Body of pancreas (tissue), 4 donors: ENCODE data around the gene CYP4X1. TPM values are rescaled to one million over a fixed set of nuclear protein-coding genes. Genes with fewer than 3 reads are reported as not detected.
"Not testable (repeated sequence)": the region's sequence is repeated elsewhere in the genome, so short reads cannot be mapped to it uniquely, and the experiment has no call there.

Source experiments
- ATAC-seq: fragments of 150-250 bp; one replicate; pipeline ENCODE4 v1.9.1; 2016
- DNase-seq, 4 donors: peaks; one replicate each; pipeline ENCODE4 v3.0.0-alpha.2; 2019
- H3K27ac ChIP-seq, 4 donors: fragments of 200-600 bp; sonication (generic); 1 replicate in 3 of 4; 2 replicates in 1 of 4; pipeline versions ENCODE4 v1.5.1 to v1.6.1; 2016 to 2019; ENCODE audit warnings: mild to moderate bottlenecking in 1 of 4, mixed read lengths in 1 of 4, moderate library complexity in 1 of 4
- H3K27me3 ChIP-seq, 2 donors: fragments of 200-600 bp; sonication (generic); one replicate each; pipeline ENCODE4 v1.6.0; 2016; ENCODE audit warnings: mild to moderate bottlenecking in 1 of 2
- H3K36me3 ChIP-seq, 2 donors: fragments of 200-600 bp; sonication (generic); replicated peaks in 1 of 2; 2 replicates each; pipeline ENCODE4 v1.5.1; 2016; ENCODE audit warnings: low read depth in 2 of 2; ENCODE audit not compliant: insufficient read depth in 1 of 2
- H3K4me1 ChIP-seq: fragments of 200-600 bp; sonication (generic); one replicate; pipeline ENCODE4 v1.6.0; 2016
- H3K4me3 ChIP-seq, 2 donors: fragments of 200-600 bp; sonication (generic); 1 replicate in 1 of 2; 2 replicates in 1 of 2; pipeline ENCODE4 v1.5.1; 2016 to 2019
- H3K9me3 ChIP-seq, 3 donors: fragments of 200-600 bp; sonication (generic); 1 replicate in 2 of 3; 2 replicates in 1 of 3; pipeline ENCODE4 v1.5.1; 2016
- CTCF ChIP-seq, 7 experiments: fragments of 450-650 bp in 4 of 7; fragments of 200-600 bp in 3 of 7; sonication (generic) in 3 of 7; IDR thresholded peaks; one replicate each; pipeline ENCODE4 v1.5.1; 2016 to 2019; ENCODE audit warnings: antibody characterized with exemption in 7 of 7
- POLR2A ChIP-seq, 3 donors: fragments of 450-650 bp; IDR thresholded peaks; one replicate each; pipeline ENCODE4 v1.6.1; 2016; ENCODE audit warnings: antibody characterized with exemption in 3 of 3, mild to moderate bottlenecking in 2 of 3
- WGBS, 2 donors: methylation state at CpG; one replicate each; pipeline ENCODE4 v1.1.5; 2017; 5-methylcytosine and 5-hydroxymethylcytosine counted together
- intact Hi-C: fragments of 100-400 bp; cut with DNase I; formaldehyde crosslinking; loops from one replicate; pipeline ENCODE4 v1.15.1; 2023
- total RNA-seq, 2 donors: library from RNA; depleted of rRNA; stranded (reverse); fragments of >200 nt; gene quantifications; one replicate each; pipeline ENCODE4 v1.1.0, GENCODE V29; 2016

CYP4X1 gene
- total RNA-seq, 2 donors from 2014 or later: 1.8 to 14.2 TPM

- no peaks in the 10 kb centered on the region for H3K36me3 ChIP-seq
- H3K4me1 ChIP-seq: peaks cover 27% of the 10 kb centered on the region
- ATAC-seq: peak; percentile 94
- intact Hi-C loops: no loop called here
- no peaks in the 10 kb centered on the region for H3K27me3 ChIP-seq
- H3K9me3 ChIP-seq: no peaks in the 10 kb centered on the region
- no peak overlapping the region for H3K4me3 ChIP-seq
- peak; percentile 42 to 74 (median 60) for DNase-seq
- 8 to 19% methylated on average over 3 of the region's 3 CpGs for WGBS, 2 donors
- peak overlapping the region; percentile 21 to 70 (median 44) for H3K27ac ChIP-seq
- TF ChIP-seq POLR2A (IDR thresholded peaks at IDR 0.05) (no peak), CTCF (IDR thresholded peaks at IDR 0.05) (no peak)
Observed at GRCh38 chr1:47031059-47031458, 7.6 kb downstream of the CYP4X1 start.

- TF ChIP-seq CTCF (IDR thresholded peaks at IDR 0.05) (no peak), POLR2A (IDR thresholded peaks at IDR 0.05) (no peak)
- no peaks in the 10 kb centered on the region for H3K36me3 ChIP-seq
- peak overlapping the region; percentile 12 to 70 (median 33) for H3K27ac ChIP-seq
- H3K9me3 ChIP-seq: no peaks in the 10 kb centered on the region
- intact Hi-C loops: no loop called here
- ATAC-seq (peak; percentile 41), DNase-seq (peak in 1 of 4 donors; percentile 18)
- H3K4me3 ChIP-seq: no peak overlapping the region
- no peaks in the 10 kb centered on the region for H3K27me3 ChIP-seq
- 61 to 64% methylated on average over 3 of the region's 3 CpGs for WGBS, 2 donors
- H3K4me1 ChIP-seq: peaks cover 27% of the 10 kb centered on the region
Observed at GRCh38 chr1:47031585-47031984, 8.1 kb downstream of the CYP4X1 start.

GRCh38 chr1:47036764-47037163 lies 13.3 kb downstream of the CYP4X1 start:
- H3K9me3 ChIP-seq: no peaks in the 10 kb centered on the region
- 69 to 88% methylated on average over 1 of the region's 1 CpG for WGBS, 2 donors
- peaks cover 6% of the 10 kb centered on the region for H3K4me1 ChIP-seq
- no peak for TF ChIP-seq POLR2A (IDR thresholded peaks at IDR 0.05)
- TF ChIP-seq CTCF (IDR thresholded peaks at IDR 0.05): no peak
- no peak overlapping the region for H3K4me3 ChIP-seq
- intact Hi-C loops: no loop called here
- no peak overlapping the region for H3K27ac ChIP-seq
- no peaks in the 10 kb centered on the region for H3K27me3 ChIP-seq
- no peak for DNase-seq
- no peaks in the 10 kb centered on the region for H3K36me3 ChIP-seq
- ATAC-seq: no peak

GRCh38 chr1:47059376-47059775 lies 35.9 kb downstream of the CYP4X1 start:
- H3K27me3 ChIP-seq: no peaks in the 10 kb centered on the region
- no peak for TF ChIP-seq POLR2A (IDR thresholded peaks at IDR 0.05)
- H3K9me3 ChIP-seq: no peaks in the 10 kb centered on the region
- intact Hi-C loops: no loop called here
- ATAC-seq (no peak), DNase-seq (no peak)
- no peaks in the 10 kb centered on the region for H3K36me3 ChIP-seq
- WGBS, 2 donors: 47 to 73% methylated on average over 1 of the region's 1 CpG
- H3K4me3 ChIP-seq: no peak overlapping the region
- H3K27ac ChIP-seq: no peak overlapping the region
- H3K4me1 ChIP-seq: no peaks in the 10 kb centered on the region

GRCh38 chr1:47067097-47067594 lies 43.7 kb downstream of the CYP4X1 start, which contains the start of gene CYP4Z1:
Gene CYP4Z1, plus strand, starts transcription at chr1:47067231. Its CDS starts 260 bp downstream, at chr1:47067491.
- H3K27me3 ChIP-seq: no peaks in the 10 kb centered on the region
- no peak for TF ChIP-seq CTCF (IDR thresholded peaks at IDR 0.05)
- TF ChIP-seq POLR2A (IDR thresholded peaks at IDR 0.05): no peak
- intact Hi-C loops: no loop called here
- no peaks in the 10 kb centered on the region for H3K4me1 ChIP-seq
- no peak within 1 kb of the TSS for H3K4me3 ChIP-seq
- ATAC-seq (no peak), DNase-seq (no peak)
- no peak within 1 kb of the TSS for H3K27ac ChIP-seq
- H3K9me3 ChIP-seq: no peaks in the 10 kb centered on the region
- H3K36me3 ChIP-seq: no peaks in the 10 kb centered on the region

- ATAC-seq, intact Hi-C loops, H3K36me3 ChIP-seq, H3K4me1 ChIP-seq, H3K27ac ChIP-seq, H3K9me3 ChIP-seq, H3K4me3 ChIP-seq, DNase-seq, H3K27me3 ChIP-seq: not testable (repeated sequence)
- 60 to 65% methylated on average over 2 to 4 of the region's 4 CpGs for WGBS, 2 donors
Observed at GRCh38 chr1:47069080-47069479, 45.6 kb downstream of the CYP4X1 start.

- H3K4me3 ChIP-seq, H3K36me3 ChIP-seq, DNase-seq, H3K4me1 ChIP-seq, H3K27me3 ChIP-seq, intact Hi-C loops, H3K9me3 ChIP-seq, ATAC-seq, H3K27ac ChIP-seq: not testable (repeated sequence)
Observed at GRCh38 chr1:47069509-47069908, 46.0 kb downstream of the CYP4X1 start.
